Measurements from ENCODE around the gene MAMDC4. TPM values are rescaled to one million over a fixed set of nuclear protein-coding genes. Genes with fewer than 3 reads are reported as not detected.

Gene MAMDC4
- total RNA-seq, 1 experiment from 2014 or later: 2.1 TPM

- peak; percentile 51 for DNase-seq (ENCODE audit: low read depth)
Measured at GRCh38 chr9:136886610-136887597, 34.8 kb downstream of the MAMDC4 start.

- no peak for DNase-seq (ENCODE audit: low read depth)
Measured at GRCh38 chr9:136888454-136888853, 36.3 kb downstream of the MAMDC4 start.

GRCh38 chr9:136889858-136890257 lies 37.7 kb downstream of the MAMDC4 start:
- DNase-seq (ENCODE audit: low read depth): no peak

- no peak for DNase-seq (ENCODE audit: low read depth)
Measured at GRCh38 chr9:136890661-136891060, 38.5 kb downstream of the MAMDC4 start.

- DNase-seq (ENCODE audit: low read depth): no peak
Measured at GRCh38 chr9:136896027-136896426, 43.9 kb downstream of the MAMDC4 start.

- no peak for DNase-seq (ENCODE audit: low read depth)
Measured at GRCh38 chr9:136898483-136899100, 46.4 kb downstream of the MAMDC4 start.

GRCh38 chr9:136899196-136899595 lies 47.0 kb downstream of the MAMDC4 start:
- DNase-seq (ENCODE audit: low read depth): no peak

GRCh38 chr9:136900556-136900955 lies 48.4 kb downstream of the MAMDC4 start:
- no peak for DNase-seq (ENCODE audit: low read depth)

GRCh38 chr9:136900988-136901515 lies 48.9 kb downstream of the MAMDC4 start:
- peak; percentile 63 for DNase-seq (ENCODE audit: low read depth)

- DNase-seq (ENCODE audit: low read depth): peak; percentile 94
Measured at GRCh38 chr9:136901516-136902258, 49.5 kb downstream of the MAMDC4 start.

- DNase-seq (ENCODE audit: low read depth): peak; percentile 98
Measured at GRCh38 chr9:136902259-136902821, 50.2 kb downstream of the MAMDC4 start.

GRCh38 chr9:136903041-136903554 lies 51.0 kb downstream of the MAMDC4 start:
- DNase-seq (ENCODE audit: low read depth): no peak

GRCh38 chr9:136906266-136906665 lies 54.1 kb downstream of the MAMDC4 start:
- no peak for DNase-seq (ENCODE audit: low read depth)

- no peak for DNase-seq (ENCODE audit: low read depth)
Measured at GRCh38 chr9:136907011-136907914, 55.1 kb downstream of the MAMDC4 start.

Other genes with a start within 250 kb of the MAMDC4 start
- 53.7 and 56.2 TPM in 2 replicates for gene EGFL7, start 189.4 kb upstream of the MAMDC4 start, total RNA-seq (2014; rRNA removed; shearing (Covaris generic))
- gene AGPAT2, start 164.9 kb upstream of the MAMDC4 start, total RNA-seq (2014; rRNA removed; shearing (Covaris generic)): 46.5 and 51.3 TPM in 2 replicates
- gene DIPK1B, start 139.8 kb upstream of the MAMDC4 start, total RNA-seq (2014; rRNA removed; shearing (Covaris generic)): 6.6 and 6.8 TPM in 2 replicates
- not detected in 2 replicates for gene LCN10, start 109.4 kb upstream of the MAMDC4 start, total RNA-seq (2014; rRNA removed; shearing (Covaris generic))
- not detected in 2 replicates for gene LCN6, start 103.8 kb upstream of the MAMDC4 start, total RNA-seq (2014; rRNA removed; shearing (Covaris generic))
- not detected in 2 replicates for gene LCN8, start 94.1 kb upstream of the MAMDC4 start, total RNA-seq (2014; rRNA removed; shearing (Covaris generic))
- not detected in 2 replicates for gene LCN15, start 87.8 kb upstream of the MAMDC4 start, total RNA-seq (2014; rRNA removed; shearing (Covaris generic))
- 46.9 and 61.6 TPM in 2 replicates for gene TMEM141, start 61.0 kb upstream of the MAMDC4 start, total RNA-seq (2014; rRNA removed; shearing (Covaris generic))
- 0.23 TPM in 1 of 2 replicates, not detected in the other for gene CCDC183, start 56.0 kb upstream of the MAMDC4 start, total RNA-seq (2014; rRNA removed; shearing (Covaris generic))
- 64.7 and 69.4 TPM in 2 replicates for gene RABL6, start 44.4 kb upstream of the MAMDC4 start, total RNA-seq (2014; rRNA removed; shearing (Covaris generic))
- gene AJM1, start 9.9 kb upstream of the MAMDC4 start, total RNA-seq (2014; rRNA removed; shearing (Covaris generic)): 0.18 and 0.74 TPM in 2 replicates
- gene PHPT1, start 2.9 kb upstream of the MAMDC4 start, total RNA-seq (2014; rRNA removed; shearing (Covaris generic)): 67.5 and 92.7 TPM in 2 replicates
- 379 and 424 TPM in 2 replicates for gene EDF1, start 14.0 kb downstream of the MAMDC4 start, total RNA-seq (2014; rRNA removed; shearing (Covaris generic))
- 25.4 and 34.6 TPM in 2 replicates for gene TRAF2, start 34.2 kb downstream of the MAMDC4 start, total RNA-seq (2014; rRNA removed; shearing (Covaris generic))
- gene FBXW5, start 92.4 kb downstream of the MAMDC4 start, total RNA-seq (2014; rRNA removed; shearing (Covaris generic)): 98.8 and 99.2 TPM in 2 replicates
- 1.2 TPM in 1 of 2 replicates, not detected in the other for gene C8G, start 92.9 kb downstream of the MAMDC4 start, total RNA-seq (2014; rRNA removed; shearing (Covaris generic))
- not detected in 2 replicates for gene LCN12, start 99.9 kb downstream of the MAMDC4 start, total RNA-seq (2014; rRNA removed; shearing (Covaris generic))
- not detected in 2 replicates for gene PTGDS, start 125.2 kb downstream of the MAMDC4 start, total RNA-seq (2014; rRNA removed; shearing (Covaris generic))
- gene LCNL1, start 130.6 kb downstream of the MAMDC4 start, total RNA-seq (2014; rRNA removed; shearing (Covaris generic)): not detected in 2 replicates
- gene PAXX, start 140.1 kb downstream of the MAMDC4 start, total RNA-seq (2014; rRNA removed; shearing (Covaris generic)): 60.5 and 66.9 TPM in 2 replicates
- 0.18 and 3.9 TPM in 2 replicates for gene CLIC3, start 144.2 kb downstream of the MAMDC4 start, total RNA-seq (2014; rRNA removed; shearing (Covaris generic))
- gene ABCA2, start 175.9 kb downstream of the MAMDC4 start, total RNA-seq (2014; rRNA removed; shearing (Covaris generic)): 1.2 and 2.2 TPM in 2 replicates
- gene FUT7, start 179.7 kb downstream of the MAMDC4 start, total RNA-seq (2014; rRNA removed; shearing (Covaris generic)): not detected in 2 replicates
- gene NPDC1, start 193.8 kb downstream of the MAMDC4 start, total RNA-seq (2014; rRNA removed; shearing (Covaris generic)): 15.9 and 17.4 TPM in 2 replicates
- gene ENTPD2, start 201.7 kb downstream of the MAMDC4 start, total RNA-seq (2014; rRNA removed; shearing (Covaris generic)): not detected in 2 replicates
- 69.8 and 86.6 TPM in 2 replicates for gene SAPCD2, start 218.2 kb downstream of the MAMDC4 start, total RNA-seq (2014; rRNA removed; shearing (Covaris generic))
- 6.1 and 12.4 TPM in 2 replicates for gene UAP1L1, start 225.2 kb downstream of the MAMDC4 start, total RNA-seq (2014; rRNA removed; shearing (Covaris generic))
- gene MAN1B1, start 234.6 kb downstream of the MAMDC4 start, total RNA-seq (2014; rRNA removed; shearing (Covaris generic)): 57.5 and 61.9 TPM in 2 replicates